GM12864 (cell line): ENCODE results near the gene BIRC3.
A peak's percentile ranks its signal among the peaks of the same experiment; 100 is the strongest.

Source experiments
- DNase-seq: peaks from one replicate; pipeline ENCODE4 v3.0.0-alpha.2; 2011; ENCODE audit warnings: low read depth
- H3K4me3 ChIP-seq: 2 replicates; pipeline ENCODE4 v1.5.1; 2011; ENCODE audit warnings: mild to moderate bottlenecking, low read depth, low read length, control low read depth
- CTCF ChIP-seq: IDR thresholded peaks from 2 replicates; pipeline ENCODE4 v1.5.1; 2011; ENCODE audit warnings: low read depth, mild to moderate bottlenecking, moderate library complexity, low read length, control low read depth, inconsistent platforms; ENCODE audit errors: missing control alignments

The BIRC3 gene

GRCh38 chr11:102286292-102286691 is 31.0 kb upstream of the BIRC3 start:
- DNase-seq, result no peak
- no peak for TF ChIP-seq CTCF
- no peak overlapping the region for H3K4me3 ChIP-seq

GRCh38 chr11:102287964-102288724 is 29.1 kb upstream of the BIRC3 start:
- peak; percentile 39 for DNase-seq
- H3K4me3 ChIP-seq, result no peak overlapping the region; the same call in 1 of the 2 replicates
- TF ChIP-seq CTCF, result peak; percentile 70

- H3K4me3 ChIP-seq, result no peak overlapping the region
- no peak for DNase-seq
- no peak for TF ChIP-seq CTCF
These were observed 28.6 kb upstream of the BIRC3 start for GRCh38 chr11:102288725-102289083.

- no peak for TF ChIP-seq CTCF
- no peak for DNase-seq
- no peak overlapping the region for H3K4me3 ChIP-seq
These were observed 27.7 kb upstream of the BIRC3 start for GRCh38 chr11:102289592-102289991.

- TF ChIP-seq CTCF, result no peak
- DNase-seq, result no peak
- H3K4me3 ChIP-seq, result no peak overlapping the region
These were observed 25.5 kb upstream of the BIRC3 start for GRCh38 chr11:102291831-102292230.

GRCh38 chr11:102292933-102293332 is 24.4 kb upstream of the BIRC3 start:
- DNase-seq, result no peak
- no peak for TF ChIP-seq CTCF
- no peak overlapping the region for H3K4me3 ChIP-seq
